Stomach (tissue), 4 donors: ENCODE results near the gene GFAP.

Experiments
- CTCF ChIP-seq, 7 experiments: fragments of 450-650 bp in 4 of 7; fragments of 200-600 bp in 3 of 7; sonication (generic) in 3 of 7; IDR thresholded peaks; one replicate each; pipeline ENCODE4 v1.5.1; 2016 to 2019; ENCODE audit warnings: antibody characterized with exemption in 7 of 7, control low read depth in 2 of 7, mild to moderate bottlenecking in 1 of 7
- POLR2A ChIP-seq, 4 donors: fragments of 450-650 bp; IDR thresholded peaks; one replicate each; pipeline ENCODE4 v1.6.1; 2016; ENCODE audit warnings: antibody characterized with exemption in 4 of 4, control low read depth in 2 of 4, mild to moderate bottlenecking in 1 of 4, moderate library complexity in 1 of 4
- POLR2AphosphoS5 ChIP-seq, 3 donors: sonication (generic); formaldehyde crosslinking; IDR thresholded peaks; one replicate each; pipeline ENCODE4 v1.6.1; 2016; ENCODE audit warnings: antibody characterized with exemption in 3 of 3

- TF ChIP-seq POLR2A (IDR thresholded peaks at IDR 0.05): no peak
- no peak for TF ChIP-seq POLR2AphosphoS5 (IDR thresholded peaks at IDR 0.05)
- TF ChIP-seq CTCF (IDR thresholded peaks at IDR 0.05): no peak
Measured at GRCh38 chr17:44915321-44915726, at the start of gene GFAP.
